GM10266 (cell line): ENCODE results near the gene RUVBL2.
"Not testable (repeated sequence)": the region's sequence is repeated elsewhere in the genome, so short reads cannot be mapped to it uniquely, and the experiment has no call there.

Experiments
- DNase-seq: peaks from one replicate; pipeline ENCODE4 v3.0.0; 2012; ENCODE audit errors: extremely low spot score
- TF ChIP-seq, protein P1 (sequence below): IDR thresholded peaks from 2 replicates; pipeline ENCODE4 v1.5.1; 2012; ENCODE audit warnings: mild to moderate bottlenecking, low read depth; ENCODE audit not compliant: control insufficient read depth, insufficient read depth; ENCODE audit errors: missing control alignments

The RUVBL2 gene

DNA sequence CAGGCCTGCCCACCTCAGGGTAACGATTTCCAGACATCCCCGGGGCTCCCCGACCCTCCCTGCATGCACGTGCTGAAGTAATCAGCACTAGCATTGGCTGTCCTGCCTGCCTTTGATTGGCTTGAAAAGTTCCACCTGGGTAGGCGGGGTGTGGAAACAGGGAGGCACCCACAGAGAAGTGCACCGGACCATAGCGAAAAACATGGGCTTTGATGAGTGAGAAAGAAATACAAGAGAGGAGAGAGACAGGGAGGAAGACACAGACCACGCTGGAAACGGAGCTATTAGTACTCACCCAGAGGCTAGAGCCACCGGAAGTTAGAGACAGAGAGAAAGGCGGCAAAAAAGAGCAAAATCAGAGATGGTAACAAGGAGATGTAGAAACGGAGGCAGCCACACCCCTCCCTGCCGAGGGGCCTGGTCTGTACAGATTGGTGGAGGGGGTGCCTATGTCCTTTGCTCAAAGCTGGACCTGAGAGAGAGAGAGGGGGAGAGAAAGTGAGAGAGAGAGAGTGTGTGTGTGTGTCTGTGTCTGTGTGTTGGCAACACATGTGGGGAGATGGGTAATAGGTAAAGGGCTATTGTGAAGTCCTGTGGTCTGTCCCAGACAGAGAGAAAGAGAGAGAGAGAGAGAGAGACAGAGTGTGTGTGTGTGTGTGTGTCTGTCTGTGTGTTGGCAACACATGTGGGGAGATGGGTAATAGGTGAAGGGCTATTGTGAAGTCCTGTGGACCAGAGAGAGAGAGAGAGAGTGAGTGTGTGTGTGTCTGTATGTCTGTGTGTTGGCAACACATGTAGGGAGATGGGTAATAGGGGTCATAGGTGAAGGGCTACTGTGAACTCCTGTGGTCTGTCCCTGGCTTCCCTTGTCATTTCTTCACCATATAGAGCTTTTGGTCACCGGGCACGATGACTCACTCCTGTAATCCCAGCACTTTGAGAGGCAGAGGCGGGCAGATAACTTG is 27.5 kb downstream of the RUVBL2 start:
- TF ChIP-seq, protein P1, sequence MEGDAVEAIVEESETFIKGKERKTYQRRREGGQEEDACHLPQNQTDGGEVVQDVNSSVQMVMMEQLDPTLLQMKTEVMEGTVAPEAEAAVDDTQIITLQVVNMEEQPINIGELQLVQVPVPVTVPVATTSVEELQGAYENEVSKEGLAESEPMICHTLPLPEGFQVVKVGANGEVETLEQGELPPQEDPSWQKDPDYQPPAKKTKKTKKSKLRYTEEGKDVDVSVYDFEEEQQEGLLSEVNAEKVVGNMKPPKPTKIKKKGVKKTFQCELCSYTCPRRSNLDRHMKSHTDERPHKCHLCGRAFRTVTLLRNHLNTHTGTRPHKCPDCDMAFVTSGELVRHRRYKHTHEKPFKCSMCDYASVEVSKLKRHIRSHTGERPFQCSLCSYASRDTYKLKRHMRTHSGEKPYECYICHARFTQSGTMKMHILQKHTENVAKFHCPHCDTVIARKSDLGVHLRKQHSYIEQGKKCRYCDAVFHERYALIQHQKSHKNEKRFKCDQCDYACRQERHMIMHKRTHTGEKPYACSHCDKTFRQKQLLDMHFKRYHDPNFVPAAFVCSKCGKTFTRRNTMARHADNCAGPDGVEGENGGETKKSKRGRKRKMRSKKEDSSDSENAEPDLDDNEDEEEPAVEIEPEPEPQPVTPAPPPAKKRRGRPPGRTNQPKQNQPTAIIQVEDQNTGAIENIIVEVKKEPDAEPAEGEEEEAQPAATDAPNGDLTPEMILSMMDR = no peak
- no peak for DNase-seq

DNA sequence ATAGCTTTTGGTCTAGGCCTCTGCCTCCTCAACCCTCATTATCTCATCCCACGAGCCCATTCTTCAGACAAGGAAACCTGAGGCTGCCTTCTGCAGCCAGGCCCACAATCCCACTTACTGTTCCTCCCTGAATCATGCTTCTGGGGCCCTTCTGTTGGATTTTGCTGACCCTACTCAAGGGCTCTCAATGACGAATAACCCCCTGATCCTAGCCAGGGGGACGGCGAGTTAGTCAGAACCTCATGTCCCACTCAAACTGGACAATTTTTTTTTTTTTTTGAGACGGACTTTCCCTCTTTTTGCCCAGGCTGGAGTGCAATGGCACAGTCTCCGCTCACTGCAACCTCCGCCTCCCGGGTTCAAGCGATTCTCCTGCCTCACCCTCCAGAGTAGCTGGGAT is 28.4 kb downstream of the RUVBL2 start:
- TF ChIP-seq, protein P1 = no peak
- DNase-seq = no peak

DNA sequence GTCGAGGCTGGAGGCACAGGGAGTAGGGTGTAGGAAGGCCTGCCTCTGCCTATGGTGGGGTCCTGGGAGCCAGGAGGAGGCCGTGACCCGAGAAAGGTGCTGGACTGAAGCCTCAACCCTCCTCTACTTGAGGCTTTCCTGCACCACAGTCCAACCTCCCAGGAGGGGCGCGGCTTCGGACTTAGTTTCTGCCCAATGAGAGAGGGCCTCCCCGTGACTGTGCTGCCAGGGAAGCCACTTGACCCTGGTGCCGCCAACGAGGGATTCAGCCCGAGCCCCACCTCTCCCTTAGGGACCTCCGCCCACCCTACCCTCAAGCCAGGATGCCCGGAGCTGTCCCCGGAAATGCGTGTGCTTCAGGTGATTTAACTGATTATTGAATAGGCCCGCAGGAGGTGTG is 30.5 kb downstream of the RUVBL2 start, which contains the start of gene CGB3:
Gene CGB3 (minus strand): TSS at position 101 of the 400 bp plus-strand sequence. CDS start 362 bp downstream, outside the sequence.
- DNase-seq = not testable (repeated sequence)

DNA sequence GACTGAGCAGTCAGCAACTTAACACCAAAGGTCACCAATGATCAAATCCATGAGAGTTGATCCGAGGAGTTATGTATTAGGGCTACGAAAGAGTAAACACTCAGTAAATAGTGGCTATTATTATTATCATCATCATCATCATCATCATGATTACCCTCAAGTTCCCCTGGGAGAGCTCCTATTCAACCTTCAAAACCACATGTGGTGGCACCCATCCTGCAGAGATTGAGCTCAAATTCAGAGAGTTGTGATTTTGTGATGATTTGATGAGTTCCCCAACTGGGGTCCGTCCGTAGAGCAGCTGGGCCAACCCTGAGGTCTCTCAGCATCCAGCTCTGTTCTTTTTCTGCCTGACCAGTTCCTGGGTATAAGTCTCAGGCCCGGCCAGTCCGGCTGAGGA is 31.4 kb downstream of the RUVBL2 start:
- DNase-seq = not testable (repeated sequence)

DNA sequence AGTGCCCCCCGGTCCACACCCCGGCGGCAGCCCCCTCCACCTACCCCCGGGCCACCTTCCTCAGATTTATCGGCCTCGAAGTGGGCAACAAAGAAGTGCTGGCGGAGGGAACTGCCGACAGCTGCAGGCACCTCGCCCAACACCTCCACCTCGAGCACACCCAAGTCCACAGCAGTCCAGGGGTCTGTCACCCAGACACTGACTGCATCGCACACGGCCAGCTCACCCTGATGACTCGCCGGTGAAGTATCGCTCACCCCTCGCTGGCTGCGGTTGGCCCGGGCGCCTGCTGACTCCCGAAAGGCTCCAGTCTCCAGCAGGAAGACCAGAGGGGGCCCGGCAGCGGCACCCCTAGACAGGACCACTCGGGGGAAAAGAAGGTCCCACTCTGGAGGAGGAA is 31.9 kb downstream of the RUVBL2 start:
- not testable (repeated sequence) for DNase-seq

DNA sequence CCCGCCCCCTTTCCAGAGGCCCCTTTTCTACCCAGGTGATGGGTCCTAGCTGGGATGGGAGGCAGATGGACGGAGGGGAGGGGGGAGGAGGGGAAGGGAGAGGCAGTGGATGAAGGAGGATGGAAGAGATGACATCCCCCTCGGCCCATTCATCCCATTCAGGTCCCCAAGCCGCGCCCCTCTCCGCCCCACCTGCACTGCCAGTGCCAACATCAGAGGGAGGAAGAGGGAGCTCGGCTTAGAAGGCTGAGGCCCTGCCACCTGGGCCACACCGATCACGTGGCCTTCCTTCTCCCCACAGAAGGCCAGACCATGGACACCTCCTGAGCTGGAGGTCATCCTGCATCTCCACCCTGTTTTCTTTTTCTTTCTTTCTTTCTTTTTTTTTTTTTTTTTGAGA is 35.0 kb downstream of the RUVBL2 start:
- not testable (repeated sequence) for DNase-seq

DNA sequence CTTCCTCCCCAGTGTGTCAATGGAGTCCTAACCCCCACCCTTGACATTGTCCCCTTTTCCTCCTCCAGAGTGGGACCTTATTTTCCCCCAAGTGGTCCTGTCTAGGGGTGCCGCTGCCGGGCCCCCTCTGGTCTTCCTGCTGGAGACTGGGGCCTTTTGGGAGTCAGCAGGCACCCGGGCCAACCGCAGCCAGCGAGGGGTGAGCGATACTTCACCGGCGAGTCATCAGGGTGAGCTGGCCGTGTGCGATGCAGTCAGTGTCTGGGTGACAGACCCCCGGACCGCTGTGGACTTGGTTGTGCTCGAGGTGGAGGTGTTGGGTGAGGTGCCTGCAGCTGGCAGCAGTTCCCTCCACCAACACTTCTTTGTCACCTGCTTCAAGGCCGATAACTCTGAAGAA is 36.1 kb downstream of the RUVBL2 start:
- DNase-seq = not testable (repeated sequence)

DNA sequence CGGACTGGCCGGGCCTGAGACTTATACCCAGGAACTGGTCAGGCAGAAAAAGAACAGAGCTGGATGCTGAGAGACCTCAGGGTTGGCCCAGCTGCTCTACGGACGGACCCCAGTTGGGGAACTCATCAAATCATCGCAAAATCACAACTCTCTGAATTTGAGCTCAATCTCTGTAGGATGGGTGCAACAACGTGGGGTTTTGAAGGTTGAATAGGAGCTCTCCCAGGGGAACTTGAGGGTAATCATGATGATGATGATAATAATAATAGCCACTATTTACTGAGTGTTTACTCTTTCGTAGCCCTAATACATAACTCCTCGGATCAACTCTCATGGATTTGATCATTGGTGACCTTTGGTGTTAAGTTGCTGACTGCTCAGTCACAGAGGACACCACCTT is 36.6 kb downstream of the RUVBL2 start:
- DNase-seq = not testable (repeated sequence)

DNA sequence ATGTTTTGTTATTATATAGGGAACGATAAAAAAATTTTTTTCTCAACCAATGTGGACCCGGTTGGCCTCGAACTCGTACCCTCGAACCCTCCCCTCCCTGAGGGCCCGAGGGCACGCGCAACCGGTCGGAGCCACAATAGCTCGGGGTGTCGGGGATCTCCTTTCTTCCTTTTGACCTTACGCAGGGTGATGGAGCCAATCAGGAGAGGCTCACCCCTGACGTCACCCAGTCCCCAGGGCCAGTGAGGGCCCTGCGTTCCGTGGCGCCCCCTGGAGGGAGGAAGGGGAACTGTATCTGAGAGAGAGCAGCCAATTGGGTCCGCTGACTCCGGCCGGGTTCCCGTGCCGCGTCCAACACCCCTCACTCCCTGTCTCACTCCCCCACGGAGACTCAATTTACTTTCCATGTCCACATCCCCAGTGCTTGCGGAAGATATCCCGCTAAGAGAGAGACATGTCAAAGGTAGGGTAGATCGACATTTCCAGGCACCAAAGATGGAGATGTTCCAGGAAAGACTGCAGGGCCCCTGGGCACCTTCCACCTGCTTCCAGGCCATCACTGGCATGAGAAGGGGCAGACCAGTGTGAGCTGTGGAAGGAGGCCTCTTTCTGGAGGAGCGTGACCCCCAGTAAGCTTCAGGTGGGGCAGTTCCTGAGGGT is 38.1 kb downstream of the RUVBL2 start, which contains the start of gene CGB2:
Gene CGB2 (plus strand): TSS at position 249 of the 660 bp plus-strand sequence. CDS start 206 bp downstream, at position 455.
- TF ChIP-seq, protein P1 = peak; percentile 33
- DNase-seq = peak; percentile 85

DNA sequence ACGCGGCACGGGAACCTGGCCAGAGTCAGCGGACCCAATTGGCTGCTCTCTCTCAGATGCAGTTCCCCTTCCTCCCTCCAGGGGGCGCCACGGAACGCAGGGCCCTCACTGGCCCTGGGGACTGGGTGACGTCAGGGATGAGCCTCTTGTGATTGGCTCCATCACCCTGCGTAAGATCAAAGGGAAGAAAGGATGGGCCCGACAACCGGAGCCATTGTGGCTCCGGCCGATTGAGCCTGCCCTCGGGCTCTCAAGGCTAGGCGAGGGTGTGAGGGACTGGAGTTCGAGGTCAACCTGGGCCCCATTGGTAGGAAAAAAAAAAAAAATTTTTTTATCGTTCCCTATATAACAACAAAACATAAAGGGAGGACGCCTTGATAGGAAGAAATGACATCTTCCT is 43.1 kb downstream of the RUVBL2 start, which contains the start of gene CGB1:
Gene CGB1 (minus strand): TSS at position 81 of the 400 bp plus-strand sequence. CDS start 184 bp downstream, outside the sequence.
- TF ChIP-seq, protein P1 = peak; percentile 49
- DNase-seq = peak; percentile 30

DNA sequence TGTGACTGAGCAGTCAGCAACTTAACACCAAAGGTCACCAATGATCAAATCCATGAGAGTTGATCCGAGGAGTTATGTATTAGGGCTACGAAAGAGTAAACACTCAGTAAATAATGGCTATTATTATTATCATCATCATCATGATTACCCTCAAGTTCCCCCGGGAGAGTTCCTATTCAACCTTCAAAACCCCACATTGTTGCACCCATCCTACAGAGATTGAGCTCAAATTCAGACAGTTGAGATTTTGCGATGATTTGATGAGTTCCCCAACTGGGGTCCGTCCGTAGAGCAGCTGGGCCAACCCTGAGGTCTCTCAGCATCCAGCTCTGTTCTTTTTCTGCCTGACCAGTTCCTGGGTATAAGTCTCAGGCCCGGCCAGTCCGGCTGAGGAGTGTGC is 44.4 kb downstream of the RUVBL2 start:
- not testable (repeated sequence) for DNase-seq

DNA sequence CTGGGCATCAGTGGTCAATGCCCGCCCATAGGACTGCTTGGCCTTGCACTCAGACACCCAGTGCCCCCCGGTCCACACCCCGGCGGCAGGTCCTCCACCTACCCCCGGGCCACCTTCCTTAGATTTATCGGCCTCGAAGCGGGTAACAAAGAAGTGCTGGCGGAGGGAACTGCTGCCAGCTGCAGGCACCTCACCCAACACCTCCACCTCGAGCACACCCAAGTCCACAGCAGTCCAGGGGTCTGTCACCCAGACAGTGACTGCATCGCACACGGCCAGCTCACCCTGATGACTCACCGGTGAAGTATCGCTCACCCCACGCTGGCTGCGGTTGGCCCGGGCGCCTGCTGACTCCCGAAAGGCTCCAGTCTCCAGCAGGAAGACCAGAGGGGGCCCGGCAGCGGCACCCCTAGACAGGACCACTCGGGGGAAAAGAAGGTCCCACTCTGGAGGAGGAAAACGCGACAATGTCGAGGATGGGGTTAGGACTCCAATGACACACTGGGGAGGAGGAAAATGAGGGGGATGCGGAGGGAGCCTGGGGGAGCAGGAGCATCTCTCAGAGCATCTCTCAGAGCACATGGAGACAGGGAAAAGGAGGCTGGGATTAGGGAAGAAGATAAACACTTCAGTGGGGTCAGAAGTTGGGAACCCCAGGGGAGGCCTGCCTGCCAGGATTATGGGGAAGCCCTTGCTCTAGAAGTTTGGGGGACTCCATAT is 45.0 kb downstream of the RUVBL2 start:
- not testable (repeated sequence) for DNase-seq

DNA sequence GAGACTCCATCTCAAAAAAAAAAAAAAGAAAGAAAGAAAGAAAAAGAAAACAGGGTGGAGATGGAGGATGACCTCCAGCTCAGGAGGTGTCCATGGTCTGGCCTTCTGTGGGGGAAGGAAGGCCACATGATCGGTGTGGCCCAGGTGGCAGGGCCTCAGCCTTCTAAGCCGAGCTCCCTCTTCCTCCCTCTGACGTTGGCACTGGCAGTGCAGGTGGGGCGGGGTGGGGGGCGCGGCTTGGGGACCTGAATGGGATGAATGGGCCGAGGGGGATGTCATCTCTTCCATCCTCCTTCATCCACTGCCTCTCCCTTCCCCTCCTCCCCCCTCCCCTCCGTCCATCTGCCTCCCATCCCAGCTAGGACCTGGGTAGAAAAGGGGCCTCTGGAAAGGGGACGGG is 46.0 kb downstream of the RUVBL2 start:
- DNase-seq = not testable (repeated sequence)
